IMR-90 (cell line): Measurements from ENCODE around the gene KCNF1. TPM values are rescaled to one million over a fixed set of nuclear protein-coding genes. Genes with fewer than 3 reads are reported as not detected.

Source experiments
- ATAC-seq: fragments of 200-7000 bp; cut with Tn5 transposase; 2 replicates; pipeline ENCODE4 v1.9.1; 2020; ENCODE audit warnings: low read depth, mild to moderate bottlenecking, moderate library complexity
- BruUV-seq: library from RNA; stranded (reverse); fragments of 400-500 nt; replicated peaks from 2 replicates; lab custom pipeline; 2021; lab: Mats Ljungman, UMichigan
- CTCF ChIA-PET: fragments of 300-600 bp; formaldehyde crosslinking; extraction: SDS; loops from one replicate; lab custom pipeline; 2021; ENCODE audit warnings: antibody characterized with exemption; lab: Yijun Ruan, JAX
- POLR2A ChIA-PET: fragments of 300-600 bp; sonication (Branson Sonifier 250); formaldehyde crosslinking; loops from one replicate; lab custom pipeline; 2022; ENCODE audit warnings: antibody characterized with exemption; ENCODE audit not compliant: unreplicated experiment; lab: Charles Lee
- DNase-seq: peaks from one replicate; pipeline ENCODE4 v3.0.0; 2013
- H2AFZ ChIP-seq: replicated peaks from 2 replicates; pipeline ENCODE3; 2013; ENCODE audit warnings: low read length, mild to moderate bottlenecking; ENCODE audit not compliant: poor library complexity
- H2AK5ac ChIP-seq: 2 replicates; pipeline ENCODE4 v1.6.1; 2013; ENCODE audit warnings: low read depth, low read length, inconsistent platforms
- H2AK9ac ChIP-seq: replicated peaks from 2 replicates; pipeline ENCODE3; 2013; ENCODE audit warnings: mild to moderate bottlenecking, low read depth, low read length, moderate library complexity; ENCODE audit not compliant: poor library complexity
- H2BK120ac ChIP-seq: 2 replicates; pipeline ENCODE4 v1.6.1; 2013; ENCODE audit warnings: low read depth, low read length, inconsistent platforms
- H2BK15ac ChIP-seq: 3 replicates; pipeline ENCODE4 v1.6.1; 2013; ENCODE audit warnings: low read depth, low read length, inconsistent platforms
- H2BK20ac ChIP-seq: 2 replicates; pipeline ENCODE4 v1.6.1; 2013; ENCODE audit warnings: low read depth, mild to moderate bottlenecking, inconsistent platforms, low read length, moderate library complexity
- H2BK5ac ChIP-seq: 2 replicates; pipeline ENCODE4 v1.6.1; 2013; ENCODE audit warnings: mild to moderate bottlenecking, low read depth, low read length, inconsistent platforms; ENCODE audit not compliant: poor library complexity, severe bottlenecking
- H3K14ac ChIP-seq: replicated peaks from 2 replicates; pipeline ENCODE4 v1.6.1; 2013; ENCODE audit warnings: low read depth, low read length, inconsistent platforms
- H3K18ac ChIP-seq: 2 replicates; pipeline ENCODE4 v1.6.1; 2013; ENCODE audit warnings: low read depth, low read length, control low read depth
- H3K23ac ChIP-seq: 2 replicates; pipeline ENCODE4 v1.6.1; 2013; ENCODE audit warnings: low read depth, low read length, inconsistent platforms
- H3K27ac ChIP-seq: 2 replicates; pipeline ENCODE4 v1.5.1; 2013; ENCODE audit warnings: mild to moderate bottlenecking, control low read depth, low read length; ENCODE audit not compliant: insufficient read depth
- H3K27me3 ChIP-seq: 2 replicates; pipeline ENCODE4 v1.6.1; 2013; ENCODE audit warnings: low read length; ENCODE audit not compliant: control insufficient read depth, insufficient read depth
- H3K36me3 ChIP-seq: 2 replicates; pipeline ENCODE4 v1.6.1; 2013; ENCODE audit warnings: low read length, mixed read lengths; ENCODE audit not compliant: control insufficient read depth, insufficient read depth
- H3K4ac ChIP-seq: 2 replicates; pipeline ENCODE4 v1.6.1; 2013; ENCODE audit warnings: low read depth, low read length, inconsistent platforms
- H3K4me1 ChIP-seq: 2 replicates; pipeline ENCODE4 v1.6.1; 2013; ENCODE audit warnings: low read length, mixed read lengths; ENCODE audit not compliant: control insufficient read depth, insufficient read depth
- H3K4me2 ChIP-seq: 2 replicates; pipeline ENCODE4 v1.6.1; 2013; ENCODE audit warnings: low read depth, mild to moderate bottlenecking, control low read depth, low read length, moderate library complexity
- H3K4me3 ChIP-seq: 2 replicates; pipeline ENCODE4 v1.5.1; 2013; ENCODE audit warnings: low read depth, mild to moderate bottlenecking, control low read depth, low read length, moderate library complexity; ENCODE audit not compliant: insufficient read depth
- H3K56ac ChIP-seq: 2 replicates; pipeline ENCODE4 v1.6.1; 2013; ENCODE audit warnings: low read length, inconsistent platforms; ENCODE audit not compliant: insufficient read depth; ENCODE audit errors: extremely low read depth
- H3K79me1 ChIP-seq, 2 experiments: 2 replicates each; pipeline ENCODE4 v1.6.1; 2013; ENCODE audit warnings: low read length in 2 of 2, inconsistent platforms in 1 of 2, low read depth in 1 of 2
- H3K9ac ChIP-seq: 2 replicates; pipeline ENCODE4 v1.6.1; 2013; ENCODE audit warnings: low read depth, low read length, control low read depth
- H3K9me1 ChIP-seq: 2 replicates; pipeline ENCODE4 v1.6.1; 2013; ENCODE audit warnings: low read length, inconsistent platforms; ENCODE audit not compliant: insufficient read depth
- H3K9me3 ChIP-seq: 2 replicates; pipeline ENCODE4 v1.6.1; 2013; ENCODE audit warnings: low read length; ENCODE audit not compliant: control insufficient read depth, insufficient read depth
- H4K20me1 ChIP-seq: 2 replicates; pipeline ENCODE4 v1.6.1; 2013; ENCODE audit warnings: low read length, inconsistent platforms; ENCODE audit not compliant: insufficient read depth
- H4K5ac ChIP-seq: 2 replicates; pipeline ENCODE4 v1.6.1; 2013; ENCODE audit warnings: mild to moderate bottlenecking, low read depth, low read length, control low read depth
- H4K8ac ChIP-seq, 2 experiments: 2 replicates each; pipeline ENCODE4 v1.6.1; 2013; ENCODE audit warnings: low read depth in 2 of 2, low read length in 2 of 2, control low read depth in 1 of 2, inconsistent platforms in 1 of 2
- H4K91ac ChIP-seq: 2 replicates; pipeline ENCODE4 v1.6.1; 2013; ENCODE audit warnings: low read depth, low read length, inconsistent platforms; ENCODE audit not compliant: insufficient read depth
- CEBPB ChIP-seq: IDR thresholded peaks from 2 replicates; pipeline ENCODE4 v1.6.1; 2012; ENCODE audit warnings: low read depth, low read length, improper control_type of control experiment
- CTCF ChIP-seq: conservative IDR thresholded peaks from 2 replicates; pipeline ENCODE4 v1.5.1; 2012; ENCODE audit warnings: mild to moderate bottlenecking, low read depth, low read length, improper control_type of control experiment
- MAFK ChIP-seq: IDR thresholded peaks from 2 replicates; pipeline ENCODE4 v1.6.1; 2012; ENCODE audit warnings: low read depth, low read length, improper control_type of control experiment
- MAZ ChIP-seq: IDR thresholded peaks from 2 replicates; pipeline ENCODE4 v1.6.1; 2012; ENCODE audit warnings: low read depth, mild to moderate bottlenecking, low read length, improper control_type of control experiment, moderate library complexity, borderline replicate concordance
- MXI1 ChIP-seq: IDR thresholded peaks from 2 replicates; pipeline ENCODE4 v1.6.1; 2012; ENCODE audit warnings: low read depth, mild to moderate bottlenecking, low read length, moderate library complexity, borderline replicate concordance
- NFE2L2 ChIP-seq: fragments of 150-350 bp; IDR thresholded peaks from 2 replicates; pipeline ENCODE4 v1.6.1; 2016; ENCODE audit warnings: low read depth, mild to moderate bottlenecking, low read length
- RCOR1 ChIP-seq: IDR thresholded peaks from 2 replicates; pipeline ENCODE4 v1.6.1; 2012; ENCODE audit warnings: mild to moderate bottlenecking, low read length, improper control_type of control experiment; ENCODE audit not compliant: insufficient replicate concordance
- RFX5 ChIP-seq: IDR thresholded peaks from 2 replicates; pipeline ENCODE4 v1.8.0; 2012; ENCODE audit warnings: low read depth, mild to moderate bottlenecking, low read length, moderate library complexity
- SMC3 ChIP-seq: fragments of 150-350 bp; IDR thresholded peaks from 2 replicates; pipeline ENCODE4 v1.6.1; 2016; ENCODE audit warnings: low read depth, mild to moderate bottlenecking, antibody characterized with exemption, low read length, moderate library complexity
- WGBS, 2 experiments: methylation state at CpG; one replicate each; pipeline versions ENCODE4 v1.1.5 to v1.1.7; 2013; ENCODE audit warnings: missing lambda C conversion rate in 2 of 2; ENCODE audit not compliant: insufficient read length in 1 of 2; ENCODE audit errors: extremely low coverage in 2 of 2; 5-methylcytosine and 5-hydroxymethylcytosine counted together
- dilution Hi-C: fragments of 300-500 bp; cut with HindIII; formaldehyde crosslinking; loops from one replicate; pipeline ENCODE4 v1.14.3; 2018; ENCODE audit warnings: low sequenced_read_pairs; ENCODE audit not compliant: unreplicated experiment
- in situ Hi-C: fragments of 300-500 bp; cut with MboI; formaldehyde crosslinking; loops from 3 replicates; pipeline ENCODE4 v1.14.3; 2019; ENCODE audit warnings: low sequenced_read_pairs, inconsistent platforms, mixed read lengths
- intact Hi-C: fragments of 100-400 bp; cut with micrococcal nuclease; formaldehyde crosslinking; loops from 2 replicates; pipeline ENCODE4 v1.10.0; 2022
- polyA plus RNA-seq, 3 experiments: library from polyadenylated mRNA; depleted of rRNA; stranded (reverse); fragments of >200 nt; gene quantifications; 2 replicates each; pipeline ENCODE4 v1.2.3, GENCODE V29; 2012; ENCODE audit warnings: low replicate concordance in 1 of 3
- total RNA-seq: library from RNA; depleted of rRNA; stranded (reverse); fragments of >200 nt; gene quantifications from 2 replicates; pipeline ENCODE4 v1.2.3, GENCODE V29; 2012

The KCNF1 gene
- total and polyA plus RNA-seq, 2 of the 4 experiments (the other 2 are of a cell fraction): 0.54 to 1.4 TPM

GRCh38 chr2:10912076-10912731 lies 470 bp downstream of the KCNF1 start:
- Histone ChIP-seq H2AK5ac (peak overlapping the region; percentile 46; the same call in 1 of the 2 replicates), H4K8ac (no peak overlapping the region; a peak in 1 of 4 replicates), H4K5ac (no peak overlapping the region), H3K36me3 (no peaks in the 10 kb centered on the region), H3K4me3 (peak overlapping the region; percentile 46), H3K56ac (no peak overlapping the region), H2BK20ac (no peak overlapping the region; the same call in 1 of the 2 replicates), H3K4ac (0 out of 2 replicates have a peak overlapping the region, but pooled peaks have one; percentile 33), H3K4me1 (no peaks in the 10 kb centered on the region), H2AK9ac (peak overlapping the region; percentile 23), H3K9me1 (peaks cover 4% of the 10 kb centered on the region; the same call in 1 of the 2 replicates), H3K9ac (no peak overlapping the region), H3K23ac (0 out of 2 replicates have a peak overlapping the region, but pooled peaks have one; percentile 24), H3K18ac (no peak overlapping the region), H3K27me3 (no peaks in the 10 kb centered on the region), H2BK5ac (no peak overlapping the region), H2AFZ (peak overlapping the region; percentile 90), H3K4me2 (peak overlapping the region; percentile 78), H2BK15ac (no peak overlapping the region), H3K14ac (0 out of 2 replicates have a peak overlapping the region, but pooled peaks have one; percentile 15), H3K9me3 (no peaks in the 10 kb centered on the region), H4K91ac (no peak overlapping the region), H2BK120ac (peak overlapping the region; percentile 44), H3K27ac (no peak overlapping the region; the same call in 1 of the 2 replicates), H3K79me1 (peaks cover 0 to 23% of the 10 kb centered on the region in 2 experiments; a peak in 2 of 4 replicates), H4K20me1 (no peaks in the 10 kb centered on the region)
- dilution Hi-C loops (no loop called here), in situ Hi-C loops (no loop called here), intact Hi-C loops (loop anchor here (5.0 kb wide), 1 partner anchor 80 kb away; no protein-coding TSS in a partner anchor)
- ATAC-seq: peak; percentile 61
- ChIA-PET POLR2A (interaction anchor here (0.5 kb wide), 1 partner anchor 194 kb away, joined by 3 read pairs; no protein-coding TSS in a partner anchor), CTCF (interaction anchor here (1.0 to 1.2 kb wide), 5 partner anchors 53 to 212 kb away, joined by 3 read pairs; no protein-coding TSS in a partner anchor)
- 11% methylated on average over 45 of the region's 81 CpGs; no CpG with 5 or more reads in 1 of the 2 experiments for WGBS, 2 experiments
- DNase-seq: no peak
- BruUV-seq: no TSS peak
- TF ChIP-seq RFX5 (no peak), MAZ (no peak), MAFK (no peak), SMC3 (no peak), MXI1 (no peak), RCOR1 (no peak), CEBPB (no peak), NFE2L2 (no peak), CTCF (no peak)
